ENCODE data around the gene FRMD1.

The FRMD1 gene

DNA sequence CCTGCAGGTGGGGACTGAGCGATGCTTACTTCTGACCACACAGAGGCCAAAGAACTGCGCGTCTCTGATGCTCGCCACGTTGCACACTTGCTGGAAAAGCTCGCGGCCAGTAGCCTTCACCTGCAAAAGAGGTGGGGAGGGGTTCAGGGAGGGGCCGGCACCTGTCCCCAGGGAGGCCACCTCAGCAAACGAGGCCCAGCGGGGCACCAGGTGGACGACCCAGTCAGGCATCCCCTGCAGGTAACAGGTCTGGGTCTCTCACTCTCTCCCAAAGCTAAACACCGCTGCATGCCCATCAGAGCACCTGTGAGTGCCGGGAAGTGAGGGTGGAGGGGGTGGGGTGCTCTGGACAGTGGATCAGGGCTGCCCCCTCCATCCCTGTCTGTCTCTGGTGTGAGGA lies 3.8 kb downstream of the FRMD1 start:
- no peak for DNase-seq

- no peak for DNase-seq
Measured at GRCh38 chr6:168073937-168074730, 4.9 kb downstream of the FRMD1 start.

GRCh38 chr6:168072730-168073129 lies 6.3 kb downstream of the FRMD1 start:
- DNase-seq, result no peak

- no peak for DNase-seq
Measured at GRCh38 chr6:168072261-168072660, 6.8 kb downstream of the FRMD1 start.

- no peak for DNase-seq
Measured at GRCh38 chr6:168071620-168072019, 7.4 kb downstream of the FRMD1 start.

GRCh38 chr6:168070804-168071203 lies 8.2 kb downstream of the FRMD1 start:
- no peak for DNase-seq

GRCh38 chr6:168067081-168067759 lies 11.8 kb downstream of the FRMD1 start:
- no peak for DNase-seq

- DNase-seq, result no peak
Measured at GRCh38 chr6:168064226-168064807, 14.7 kb downstream of the FRMD1 start.

DNA sequence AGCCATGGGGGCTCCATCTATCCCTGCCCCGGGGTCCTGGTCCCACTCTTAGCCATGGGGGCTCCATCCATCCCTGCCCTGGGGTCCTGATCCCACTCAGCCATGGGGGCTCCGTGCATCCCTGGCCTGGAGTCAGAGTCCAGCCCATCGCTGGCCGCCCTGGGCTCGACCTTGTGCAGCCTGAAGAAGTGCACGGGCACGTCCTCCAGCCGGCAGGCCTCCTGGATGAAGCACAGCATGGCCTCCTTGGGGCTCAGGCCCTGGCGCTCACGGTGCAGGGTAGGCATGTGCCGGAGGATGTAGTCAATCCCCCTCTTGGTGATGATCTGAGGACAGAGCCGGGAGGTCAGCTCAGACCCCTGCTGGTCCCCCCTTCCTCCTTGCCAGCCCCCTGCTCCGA lies 15.6 kb downstream of the FRMD1 start:
- no peak for DNase-seq

DNA sequence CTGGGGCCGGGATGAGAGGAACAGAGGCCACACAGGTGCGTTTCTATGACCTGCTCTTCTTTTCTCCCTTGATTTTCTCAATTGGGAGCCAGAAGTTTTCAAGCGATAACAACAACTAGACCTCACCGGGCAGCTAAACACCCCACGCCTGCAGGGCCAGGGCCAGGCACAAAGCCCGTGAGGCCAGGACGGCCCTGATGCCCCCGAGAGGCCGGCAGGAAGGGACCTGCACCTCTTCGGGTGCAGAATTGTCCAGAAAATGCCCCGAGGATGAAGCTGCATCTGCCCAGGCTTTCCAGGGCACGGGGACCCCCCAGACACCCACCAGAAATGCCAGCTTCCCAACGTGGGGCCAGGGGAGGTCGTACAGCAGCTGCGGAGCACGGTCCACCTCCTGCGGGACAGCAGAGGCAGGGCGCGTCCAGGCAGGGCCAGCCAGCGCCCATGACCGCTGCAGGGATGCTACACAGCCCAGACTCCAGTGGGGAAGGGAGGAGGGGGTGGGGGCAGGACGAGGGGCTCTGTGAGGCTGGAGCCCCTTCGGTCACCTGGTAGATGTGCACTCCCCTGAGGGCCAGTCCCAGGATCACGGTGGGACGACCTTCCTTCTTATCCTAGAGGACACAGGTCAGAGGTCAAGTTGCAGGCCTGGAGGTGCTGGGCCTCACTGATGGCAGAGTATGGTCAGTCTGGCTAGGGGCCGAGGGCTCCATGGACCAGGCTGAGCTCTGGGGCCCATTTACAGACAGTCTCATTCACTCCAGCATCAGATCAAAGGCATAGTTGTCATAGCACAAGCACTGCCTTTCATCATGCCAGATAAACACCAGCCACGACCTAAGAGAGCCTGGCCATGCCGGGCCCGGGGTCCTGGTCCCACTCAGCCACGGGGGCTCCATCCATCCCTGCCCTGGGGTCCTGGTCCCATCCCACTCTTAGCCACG lies 16.4 kb downstream of the FRMD1 start:
- DNase-seq, result no peak

GRCh38 chr6:168061269-168062210 lies 17.5 kb downstream of the FRMD1 start:
- no peak for DNase-seq

DNA sequence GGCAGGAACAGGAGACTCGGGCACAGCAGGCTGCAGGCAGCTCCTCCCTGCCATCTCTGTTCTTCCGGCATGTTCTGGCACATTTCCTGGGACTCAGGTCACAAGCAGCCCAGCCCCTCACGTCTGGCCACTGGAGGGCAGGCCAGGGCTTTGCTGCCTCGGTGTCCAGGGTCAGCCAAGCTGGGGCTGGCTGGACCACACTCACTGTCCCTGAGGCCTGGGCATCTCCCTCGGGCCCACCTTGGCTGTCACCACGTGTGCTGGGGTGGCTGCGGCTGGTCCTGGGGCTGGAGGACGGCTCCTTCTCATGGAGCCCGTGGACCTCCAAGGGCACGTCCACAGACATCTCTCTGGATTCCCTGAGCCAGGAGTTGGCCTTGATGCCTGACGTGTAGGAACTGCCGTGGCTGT lies 18.5 kb downstream of the FRMD1 start:
- no peak for DNase-seq

DNA sequence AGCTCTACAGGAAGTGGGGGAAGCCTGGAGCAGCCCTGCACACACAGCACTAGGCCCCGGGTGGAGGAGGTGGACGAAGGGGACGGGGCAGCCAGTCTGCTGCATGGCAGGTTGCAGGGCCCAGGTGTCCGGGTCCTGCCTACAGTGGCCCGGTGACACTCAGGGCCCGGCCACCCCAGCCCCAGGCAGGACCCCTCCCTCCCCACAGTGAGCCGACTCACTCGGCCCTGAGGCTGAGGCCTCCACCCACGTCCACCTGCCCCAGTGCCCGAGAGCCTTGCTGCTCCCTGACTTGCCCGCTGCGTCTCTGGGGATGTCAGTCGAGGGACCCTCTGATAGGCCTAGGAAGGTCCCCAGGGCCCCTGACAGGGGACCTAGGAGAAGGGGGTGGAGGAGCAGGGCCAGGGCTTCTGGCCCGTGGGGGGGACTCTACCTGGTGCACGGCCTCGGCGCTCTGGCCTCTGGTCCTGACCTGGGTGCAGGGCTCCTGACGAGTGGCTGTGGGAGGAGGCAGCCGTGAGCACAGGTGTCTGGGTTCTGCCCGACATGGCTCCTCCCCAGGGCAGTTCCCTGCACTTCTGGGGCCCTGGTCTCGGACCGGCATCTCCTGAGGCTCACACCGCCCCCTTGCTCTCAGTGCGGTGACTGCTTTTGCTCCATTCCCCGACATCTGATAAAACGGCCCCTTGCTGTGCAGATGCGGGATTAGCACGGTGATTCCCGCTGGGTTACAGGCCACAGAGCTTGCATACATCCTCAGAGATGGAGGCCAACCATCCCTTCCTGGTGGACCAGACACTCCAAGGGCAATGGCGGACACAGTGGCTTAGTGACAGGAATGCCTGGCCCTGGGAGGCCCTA lies 20.1 kb downstream of the FRMD1 start:
- DNase-seq, result no peak

GRCh38 chr6:168057836-168058235 lies 21.2 kb downstream of the FRMD1 start:
- DNase-seq, result no peak

GRCh38 chr6:168056892-168057527 lies 22.0 kb downstream of the FRMD1 start:
- DNase-seq, result no peak

- no peak for DNase-seq
Measured at GRCh38 chr6:168055696-168056489, 23.1 kb downstream of the FRMD1 start.

- DNase-seq, result no peak
Measured at GRCh38 chr6:168054765-168055560, 24.0 kb downstream of the FRMD1 start.

- DNase-seq, result no peak
Measured at GRCh38 chr6:168053957-168054471, 25.0 kb downstream of the FRMD1 start.
